ENCODE measurements around the gene SMIM5. TPM values are rescaled to one million over a fixed set of nuclear protein-coding genes. Genes with fewer than 3 reads are reported as not detected.

The SMIM5 gene
- total RNA-seq, 1 donor from 2014 or later: 2.7 TPM

GRCh38 chr17:75654176-75654575, 20.9 kb downstream of the SMIM5 start:
- intact Hi-C loops (cut with DNase I): no loop called here
- ATAC-seq: peak in 1 of 2 donors; percentile 41

DNA sequence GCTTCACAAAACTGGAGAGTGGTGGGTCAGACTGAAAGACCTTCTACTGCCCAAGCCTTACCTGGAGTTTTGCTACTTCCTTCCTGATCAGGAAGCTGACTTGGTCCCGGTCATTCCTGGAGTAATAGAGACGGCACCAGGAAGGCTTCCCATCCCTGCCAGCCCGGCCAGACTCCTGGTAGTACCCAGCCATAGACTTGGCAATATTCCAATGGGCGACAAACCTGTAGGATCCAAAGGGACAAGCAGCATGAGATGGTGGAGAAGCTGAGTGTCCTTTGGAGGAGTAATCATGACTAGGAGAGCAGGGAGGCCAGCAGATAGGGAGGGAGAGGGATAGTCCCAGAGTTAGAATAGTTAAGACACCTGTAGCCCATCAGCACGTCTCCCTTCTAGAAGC, 25.0 kb downstream of the SMIM5 start:
- no peak for ATAC-seq
- H3K9me3 ChIP-seq: no peaks in the 10 kb centered on the region
- DNase-seq: no peak
- no peaks in the 10 kb centered on the region for H3K4me1 ChIP-seq
- H3K27ac ChIP-seq: no peak overlapping the region
- peaks cover 71% of the 10 kb centered on the region for H3K36me3 ChIP-seq
- no peak for TF ChIP-seq CTCF (IDR thresholded peaks at IDR 0.05)
- H3K27me3 ChIP-seq (ENCODE audit: low read depth): no peaks in the 10 kb centered on the region
- no peak overlapping the region for H3K4me3 ChIP-seq
- intact Hi-C loops (cut with DNase I): no loop called here

More at GRCh38 chr17:75654176-75654575, 20.9 kb downstream of the SMIM5 start:
- H3K36me3 ChIP-seq: peaks cover 72% of the 10 kb centered on the region
- no peaks in the 10 kb centered on the region for H3K27me3 ChIP-seq (ENCODE audit: low read depth)
- H3K4me1 ChIP-seq: no peaks in the 10 kb centered on the region
- no peak overlapping the region for H3K4me3 ChIP-seq
- no peak for TF ChIP-seq CTCF (IDR thresholded peaks at IDR 0.05)
- no peak overlapping the region for H3K27ac ChIP-seq
- no peak for DNase-seq
- no peaks in the 10 kb centered on the region for H3K9me3 ChIP-seq

- no peak for TF ChIP-seq CTCF (IDR thresholded peaks at IDR 0.05)
- no peaks in the 10 kb centered on the region for H3K27me3 ChIP-seq (ENCODE audit: low read depth)
- peaks cover 14% of the 10 kb centered on the region for H3K4me1 ChIP-seq
- no peak overlapping the region for H3K27ac ChIP-seq
- H3K36me3 ChIP-seq: peaks cover 51% of the 10 kb centered on the region
- no peak for ATAC-seq
- intact Hi-C loops (cut with DNase I): no loop called here
- H3K4me3 ChIP-seq: no peak overlapping the region
- no peaks in the 10 kb centered on the region for H3K9me3 ChIP-seq
- no peak for DNase-seq
These were observed 28.3 kb downstream of the SMIM5 start for GRCh38 chr17:75661531-75661930.

GRCh38 chr17:75662511-75662910, 29.3 kb downstream of the SMIM5 start:
- H3K4me1 ChIP-seq: peaks cover 16% of the 10 kb centered on the region
- no peaks in the 10 kb centered on the region for H3K27me3 ChIP-seq (ENCODE audit: low read depth)
- H3K9me3 ChIP-seq: no peaks in the 10 kb centered on the region
- ATAC-seq (no peak), DNase-seq (no peak)
- no peak overlapping the region for H3K4me3 ChIP-seq
- TF ChIP-seq CTCF (IDR thresholded peaks at IDR 0.05): no peak
- intact Hi-C loops (cut with DNase I): no loop called here
- peaks cover 46% of the 10 kb centered on the region for H3K36me3 ChIP-seq
- no peak overlapping the region for H3K27ac ChIP-seq

DNA sequence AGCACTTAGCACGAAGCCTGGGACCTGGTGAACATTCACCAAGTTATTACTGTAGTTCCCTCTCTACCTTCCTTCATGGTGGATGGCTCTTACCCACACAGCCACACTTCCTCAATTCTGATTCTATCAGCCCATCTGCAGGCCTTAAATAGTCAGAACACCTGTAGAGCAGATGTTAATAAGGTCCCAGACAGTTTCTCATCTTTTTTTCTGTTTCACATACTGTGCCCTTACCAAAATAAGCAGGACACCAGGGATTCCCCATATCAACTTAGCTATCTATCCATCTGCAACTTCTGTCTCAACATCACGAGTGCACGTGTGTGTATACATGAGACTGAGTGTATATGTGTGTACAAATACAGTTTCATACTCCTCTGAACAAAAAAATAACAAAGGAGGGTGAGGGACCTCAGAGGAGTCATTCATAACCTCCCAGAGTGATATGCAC, 30.9 kb downstream of the SMIM5 start:
- no peaks in the 10 kb centered on the region for H3K9me3 ChIP-seq
- H3K4me1 ChIP-seq: peaks cover 28% of the 10 kb centered on the region
- ATAC-seq: no peak
- no peak for DNase-seq
- H3K27ac ChIP-seq: no peak overlapping the region
- peaks cover 49% of the 10 kb centered on the region for H3K36me3 ChIP-seq
- intact Hi-C loops (cut with DNase I): no loop called here
- H3K4me3 ChIP-seq: no peak overlapping the region
- no peaks in the 10 kb centered on the region for H3K27me3 ChIP-seq (ENCODE audit: low read depth)
- TF ChIP-seq CTCF (IDR thresholded peaks at IDR 0.05): no peak

DNA sequence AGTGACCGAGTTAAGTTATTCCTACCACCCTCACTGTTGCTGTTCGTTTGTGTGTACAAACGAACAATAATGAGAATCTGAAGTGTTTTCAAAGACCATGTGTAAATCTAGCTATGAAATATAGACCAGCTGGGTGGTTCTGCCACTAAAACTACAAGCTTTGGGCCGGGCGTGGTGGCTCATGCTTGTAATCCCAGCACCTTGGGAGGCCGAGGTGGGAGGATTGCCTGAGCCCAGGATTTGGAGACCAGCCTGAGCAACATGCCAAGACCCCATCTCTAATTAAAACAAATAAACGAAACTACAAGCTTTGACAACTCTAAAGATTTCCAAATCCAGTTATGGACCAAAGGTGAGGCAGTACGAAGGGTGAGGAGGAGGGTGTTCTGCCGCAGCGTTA, 32.7 kb downstream of the SMIM5 start:
- no peak for DNase-seq
- ATAC-seq: no peak
- H3K36me3 ChIP-seq: peaks cover 51% of the 10 kb centered on the region
- H3K9me3 ChIP-seq: no peaks in the 10 kb centered on the region
- H3K4me1 ChIP-seq: peaks cover 28% of the 10 kb centered on the region
- no peaks in the 10 kb centered on the region for H3K27me3 ChIP-seq (ENCODE audit: low read depth)
- intact Hi-C loops (cut with DNase I): no loop called here
- no peak for TF ChIP-seq CTCF (IDR thresholded peaks at IDR 0.05)
- peak overlapping the region; percentile 70 for H3K4me3 ChIP-seq
- H3K27ac ChIP-seq: no peak overlapping the region
